GM12874 (cell line): ENCODE data around the gene WDR72.

ENCODE experiments used
- CTCF ChIP-seq: IDR thresholded peaks from 2 replicates; pipeline ENCODE4 v1.5.1; 2011; ENCODE audit warnings: low read depth, mild to moderate bottlenecking, control low read depth, low read length, moderate library complexity; ENCODE audit not compliant: insufficient read depth

WDR72 gene

GRCh38 chr15:53625260-53625659 lies 134.2 kb downstream of the WDR72 start:
- no peak for TF ChIP-seq CTCF

GRCh38 chr15:53618461-53618860 lies 141.0 kb downstream of the WDR72 start:
- TF ChIP-seq CTCF, result no peak

- no peak for TF ChIP-seq CTCF
Measured at GRCh38 chr15:53611145-53611920, 148.1 kb downstream of the WDR72 start.

GRCh38 chr15:53591041-53591440 lies 168.4 kb downstream of the WDR72 start:
- TF ChIP-seq CTCF, result no peak

GRCh38 chr15:53590380-53590779 lies 169.1 kb downstream of the WDR72 start:
- TF ChIP-seq CTCF, result no peak

GRCh38 chr15:53589520-53590057 lies 169.9 kb downstream of the WDR72 start:
- no peak for TF ChIP-seq CTCF

GRCh38 chr15:53588773-53589172 lies 170.7 kb downstream of the WDR72 start:
- TF ChIP-seq CTCF, result no peak
